Coronary artery (tissue), 2 donors: ENCODE data around the gene CSTF1.

ENCODE experiments used
- DNase-seq: peaks from one replicate; pipeline ENCODE4 v3.0.0-alpha.2; 2017; ENCODE audit warnings: low spot score
- H3K27ac ChIP-seq, 2 donors: fragments of 200-600 bp; sonication (generic); one replicate each; pipeline ENCODE4 v1.5.1; 2016 to 2019
- H3K4me3 ChIP-seq: fragments of 200-600 bp; sonication (generic); 2 replicates; pipeline ENCODE4 v1.5.1; 2016; ENCODE audit warnings: mild to moderate bottlenecking, moderate library complexity
- CTCF ChIP-seq: fragments of 200-600 bp; sonication (generic); IDR thresholded peaks from one replicate; pipeline ENCODE4 v1.5.1; 2019; ENCODE audit warnings: antibody characterized with exemption

The CSTF1 gene

DNA sequence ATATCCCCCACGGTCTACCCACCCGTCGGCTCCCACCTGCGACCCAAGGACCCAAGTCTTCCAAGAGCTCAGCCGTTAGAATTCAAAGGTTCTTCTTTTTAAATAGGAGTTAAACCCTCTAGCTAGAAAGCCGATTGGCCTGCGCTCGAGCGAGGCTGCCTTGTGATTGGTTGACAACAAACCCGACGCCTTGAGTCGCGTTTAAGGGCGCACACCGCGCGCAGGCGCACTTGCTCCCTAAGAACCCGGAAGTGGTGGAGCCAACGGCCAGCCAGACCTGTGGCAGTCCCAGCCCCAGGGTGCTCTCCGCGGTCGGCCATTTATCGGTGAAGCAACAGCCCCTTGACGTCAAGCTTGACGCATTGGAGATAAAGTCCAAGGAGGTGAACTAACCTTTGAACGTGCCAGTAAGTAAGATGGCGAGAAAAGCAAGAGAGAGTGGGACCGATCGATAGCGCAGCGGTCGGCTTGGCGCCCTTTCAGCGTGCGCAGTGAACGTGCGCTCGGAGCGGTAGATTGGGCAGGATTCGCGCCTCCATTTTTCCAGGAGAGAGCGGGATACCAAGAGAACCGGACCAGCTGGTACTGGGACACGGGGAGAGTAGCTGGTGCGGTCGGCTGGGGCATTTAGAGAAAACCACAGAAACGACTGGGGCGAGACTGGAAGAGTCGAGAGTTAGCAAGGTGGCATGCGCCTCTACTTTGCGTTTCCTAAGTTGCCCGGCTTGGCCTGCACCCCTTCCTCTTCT, at the start of gene CSTF1, which contains the start of gene AURKA:
Gene CSTF1, plus strand, starts transcription at position 514 of the 749 bp plus-strand sequence. CDS start 2,908 bp downstream, outside the sequence.
Gene AURKA, minus strand, starts transcription at position 84 of the 749 bp plus-strand sequence. CDS start 4,018 bp downstream, outside the sequence.
- no peak for TF ChIP-seq CTCF
- Histone ChIP-seq H3K4me3 (peak within 1 kb of the TSS; percentile 71), H3K27ac (peak within 1 kb of the TSS; percentile 76 to 82)
- DNase-seq, result peak; percentile 100

- no peak overlapping the region for H3K4me3 ChIP-seq
- no peak overlapping the region for H3K27ac ChIP-seq
- TF ChIP-seq CTCF, result no peak
- no peak for DNase-seq
Measured at GRCh38 chr20:56342783-56343182, 49.7 kb upstream of the CSTF1 start.

- Histone ChIP-seq H3K27ac (no peak overlapping the region), H3K4me3 (peak overlapping the region; percentile 28)
- no peak for TF ChIP-seq CTCF
- DNase-seq, result no peak
Measured at GRCh38 chr20:56343861-56344381, 48.5 kb upstream of the CSTF1 start.

DNA sequence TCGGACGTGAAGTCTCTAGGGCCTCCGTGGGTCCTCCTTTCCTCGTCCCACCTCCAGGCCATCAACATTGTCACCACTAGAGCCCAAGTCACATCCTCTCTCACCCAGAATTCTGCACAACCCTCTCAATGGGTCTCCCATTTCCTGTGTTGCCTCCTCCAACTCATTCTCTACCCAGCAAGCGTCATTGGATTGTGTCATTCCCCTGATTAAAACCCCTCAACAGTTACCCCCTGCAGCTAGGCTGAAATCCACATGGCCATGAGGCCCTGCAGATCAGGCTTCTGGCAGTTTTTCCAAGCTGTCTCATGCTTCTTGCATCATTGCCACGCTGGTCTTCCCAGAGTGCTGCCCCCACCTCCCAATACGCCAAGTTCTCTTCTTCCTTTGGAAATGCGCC, 46.5 kb upstream of the CSTF1 start:
- TF ChIP-seq CTCF, result no peak
- no peak for DNase-seq
- H3K4me3 ChIP-seq, result no peak overlapping the region
- no peak overlapping the region for H3K27ac ChIP-seq

DNA sequence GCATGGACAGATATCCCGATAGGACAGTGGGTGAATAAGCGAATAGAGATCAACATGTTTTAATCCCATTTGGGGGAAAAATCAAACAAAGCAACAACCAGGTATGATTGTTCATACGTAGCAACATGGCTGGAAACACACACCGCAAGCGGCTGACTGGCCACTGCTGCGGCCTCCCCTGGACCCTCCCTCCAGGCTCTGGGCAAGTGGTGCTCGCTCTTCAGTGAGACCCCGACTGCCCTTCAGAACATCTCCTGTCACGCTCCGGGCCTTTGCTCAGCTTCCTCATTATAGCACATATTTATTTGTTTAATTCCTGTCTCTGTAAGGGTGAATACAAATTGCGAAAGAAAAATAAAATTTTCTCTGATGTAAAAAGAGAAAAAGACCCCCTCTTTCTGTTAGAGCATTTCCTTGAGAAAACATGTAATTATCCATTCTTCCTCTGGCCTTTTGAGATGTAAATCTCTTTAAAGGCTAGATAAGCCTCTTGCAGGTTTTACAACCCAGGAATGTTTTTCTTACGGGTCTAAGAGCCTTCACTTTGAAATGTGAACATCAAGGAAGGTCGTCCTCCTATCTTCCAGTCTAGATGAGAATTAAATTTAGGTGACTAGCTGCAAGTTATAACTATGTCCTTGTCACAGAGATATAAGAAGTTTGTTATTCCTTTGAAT, 44.7 kb upstream of the CSTF1 start:
- no peak overlapping the region for H3K27ac ChIP-seq
- H3K4me3 ChIP-seq, result no peak overlapping the region
- no peak for TF ChIP-seq CTCF

DNA sequence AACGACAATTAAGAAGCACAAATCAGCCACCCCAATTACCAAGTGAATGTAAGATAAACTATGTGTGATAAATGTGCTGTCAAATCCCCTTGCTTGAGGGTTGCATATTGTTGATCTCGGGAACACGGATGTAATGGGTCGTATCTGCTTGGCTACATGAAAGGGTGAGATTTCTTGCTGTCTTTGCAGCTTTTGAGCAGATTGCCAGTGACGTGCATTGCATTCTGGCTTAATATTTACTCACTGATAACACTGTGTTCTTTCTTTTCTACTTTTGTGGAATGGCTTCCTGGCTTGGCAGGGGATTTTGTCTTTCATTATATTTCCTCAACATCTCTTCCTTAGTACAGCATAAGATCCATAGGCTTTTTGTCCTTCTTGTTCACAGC, 44.1 kb upstream of the CSTF1 start:
- TF ChIP-seq CTCF, result no peak
- Histone ChIP-seq H3K4me3 (no peak overlapping the region), H3K27ac (no peak overlapping the region)
- no peak for DNase-seq

More for the DNA sequence above, 44.7 kb upstream of the CSTF1 start:
- DNase-seq, result no peak
